Body of pancreas (tissue), 4 donors: ENCODE measurements around the gene ATIC.

Experiments
- CTCF ChIP-seq, 7 experiments: fragments of 450-650 bp in 4 of 7; fragments of 200-600 bp in 3 of 7; sonication (generic) in 3 of 7; IDR thresholded peaks; one replicate each; pipeline ENCODE4 v1.5.1; 2016 to 2019; ENCODE audit warnings: antibody characterized with exemption in 7 of 7
- POLR2A ChIP-seq, 3 donors: fragments of 450-650 bp; IDR thresholded peaks; one replicate each; pipeline ENCODE4 v1.6.1; 2016; ENCODE audit warnings: antibody characterized with exemption in 3 of 3, mild to moderate bottlenecking in 2 of 3

GRCh38 chr2:215358312-215358845 is 46.5 kb downstream of the ATIC start:
- TF ChIP-seq CTCF (IDR thresholded peaks at IDR 0.05): no peak
- no peak for TF ChIP-seq POLR2A (IDR thresholded peaks at IDR 0.05)
